OCI-M2 (cell line): ENCODE measurements around the gene TNRC6A.
"Not testable (repeated sequence)": the region's sequence is repeated elsewhere in the genome, so short reads cannot be mapped to it uniquely, and the experiment has no call there.

Experiments
- DNase-seq: peaks from one replicate; lab custom pipeline; 2025; ENCODE audit not compliant: unreplicated experiment; lab: John Stamatoyannopoulos, UW

The TNRC6A gene

GRCh38 chr16:24723663-24724062 lies 5.8 kb upstream of the TNRC6A start:
- no peak for DNase-seq

DNA sequence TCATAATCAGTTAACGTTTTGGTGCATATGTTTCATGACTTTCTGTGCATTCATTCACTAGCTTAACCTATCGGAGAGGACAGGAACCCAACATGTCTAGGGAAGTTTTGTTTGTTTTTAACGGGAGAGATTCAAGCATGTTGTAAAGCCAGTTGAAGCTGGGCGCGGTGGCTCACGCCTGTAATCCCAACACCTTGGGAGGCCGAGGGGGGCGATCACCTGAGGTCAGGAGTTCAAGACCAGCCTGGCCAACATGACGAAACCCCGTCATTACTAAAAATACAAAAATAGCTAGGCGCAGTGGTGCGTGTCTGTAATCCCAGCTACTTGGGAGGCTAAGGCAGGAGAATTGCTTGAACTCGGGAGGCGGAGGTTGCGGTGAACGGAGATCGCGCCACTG lies 1.4 kb upstream of the TNRC6A start:
- no peak for DNase-seq

DNA sequence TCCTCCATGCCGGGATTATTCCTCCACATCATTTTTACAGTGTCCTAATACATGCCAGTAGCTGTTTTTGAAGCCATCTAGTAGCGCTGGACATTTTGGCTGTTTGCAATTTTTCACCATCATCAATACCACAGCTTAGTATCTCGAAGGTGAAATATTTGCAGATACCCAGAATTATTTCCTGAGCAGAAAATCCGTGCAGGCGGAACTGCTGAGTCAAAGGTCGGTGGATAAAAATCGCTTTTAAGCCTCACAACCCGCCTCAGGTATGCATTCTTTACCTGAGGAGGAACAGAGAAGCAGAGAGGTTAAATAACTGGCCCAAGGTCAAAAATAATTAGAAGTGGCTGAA lies 584 bp upstream of the TNRC6A start:
- DNase-seq = no peak

- no peak for DNase-seq
Measured at GRCh38 chr16:24729951-24730815, 732 bp downstream of the TNRC6A start.

GRCh38 chr16:24730914-24731313 lies 1.5 kb downstream of the TNRC6A start:
- DNase-seq = no peak

DNA sequence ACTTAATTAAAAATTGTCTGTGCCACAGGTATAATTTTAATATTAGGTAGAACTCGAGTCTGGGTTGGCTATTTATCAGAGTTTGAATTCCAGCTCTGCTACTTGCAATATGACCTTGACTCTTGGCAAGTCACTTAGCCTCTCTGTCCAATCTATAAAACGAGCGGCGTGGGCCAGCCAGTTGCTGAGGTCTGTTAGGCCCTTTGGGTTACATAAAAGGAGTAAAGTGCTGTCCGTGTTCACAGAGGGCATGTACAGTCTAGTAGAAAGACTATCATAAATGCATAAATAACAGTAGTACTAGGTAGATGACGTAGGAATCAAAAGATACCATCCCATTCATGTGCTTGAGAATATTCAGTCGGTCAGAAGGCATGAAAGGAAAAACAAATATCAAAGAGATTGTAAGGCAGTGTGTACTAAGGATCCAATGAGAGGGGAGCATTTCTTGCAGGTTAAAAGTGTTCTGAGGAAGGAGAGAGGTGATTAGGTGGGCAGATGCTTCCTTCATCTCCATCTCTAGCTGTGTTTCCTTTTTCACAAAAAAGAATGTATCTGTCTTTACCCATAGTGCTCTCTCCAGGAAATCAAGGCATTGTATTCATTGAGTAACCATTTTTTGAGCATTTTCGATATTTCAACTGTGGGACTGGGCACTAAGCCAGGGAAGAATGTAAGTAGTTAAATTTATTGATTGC lies 2.4 kb downstream of the TNRC6A start:
- no peak for DNase-seq

DNA sequence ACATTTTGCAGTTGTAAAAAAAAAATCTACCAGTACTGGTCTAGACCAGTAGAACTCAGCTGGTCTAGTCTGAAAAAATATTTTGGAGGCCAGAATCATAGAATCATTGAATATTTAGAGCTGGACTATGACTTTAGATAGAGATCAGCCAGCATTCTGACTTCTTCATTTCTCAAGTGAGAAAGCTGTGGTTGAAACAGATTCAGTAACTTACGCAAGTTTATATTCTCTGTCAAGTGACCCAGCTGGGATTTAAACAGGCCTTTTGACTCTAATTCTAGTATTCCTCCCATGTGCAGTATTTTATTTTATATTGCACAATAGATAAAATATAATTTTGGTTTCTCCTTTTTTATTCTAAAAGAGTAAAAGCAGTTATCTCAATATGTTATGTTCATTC lies 4.9 kb downstream of the TNRC6A start:
- no peak for DNase-seq

DNA sequence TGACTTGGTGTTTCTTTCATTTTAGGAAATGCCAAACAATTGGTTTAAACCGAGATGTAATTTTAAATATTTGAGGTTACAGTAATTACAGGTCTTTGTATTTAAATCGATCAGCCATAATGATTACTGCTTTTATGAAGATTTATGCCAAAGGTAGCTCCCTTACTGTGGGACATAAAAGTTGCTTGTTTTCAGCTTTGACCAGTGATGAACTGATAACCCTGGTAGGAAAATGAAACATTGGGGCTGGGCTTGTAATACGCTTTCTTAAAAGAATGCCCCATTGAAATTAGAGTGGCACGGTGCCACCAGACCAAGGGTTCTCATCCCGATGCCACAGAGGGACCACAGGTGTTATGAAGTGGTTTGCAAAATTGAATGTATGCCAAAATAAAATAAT lies 7.3 kb downstream of the TNRC6A start:
- DNase-seq = no peak

GRCh38 chr16:24737391-24737871 lies 8.0 kb downstream of the TNRC6A start:
- DNase-seq = no peak

DNA sequence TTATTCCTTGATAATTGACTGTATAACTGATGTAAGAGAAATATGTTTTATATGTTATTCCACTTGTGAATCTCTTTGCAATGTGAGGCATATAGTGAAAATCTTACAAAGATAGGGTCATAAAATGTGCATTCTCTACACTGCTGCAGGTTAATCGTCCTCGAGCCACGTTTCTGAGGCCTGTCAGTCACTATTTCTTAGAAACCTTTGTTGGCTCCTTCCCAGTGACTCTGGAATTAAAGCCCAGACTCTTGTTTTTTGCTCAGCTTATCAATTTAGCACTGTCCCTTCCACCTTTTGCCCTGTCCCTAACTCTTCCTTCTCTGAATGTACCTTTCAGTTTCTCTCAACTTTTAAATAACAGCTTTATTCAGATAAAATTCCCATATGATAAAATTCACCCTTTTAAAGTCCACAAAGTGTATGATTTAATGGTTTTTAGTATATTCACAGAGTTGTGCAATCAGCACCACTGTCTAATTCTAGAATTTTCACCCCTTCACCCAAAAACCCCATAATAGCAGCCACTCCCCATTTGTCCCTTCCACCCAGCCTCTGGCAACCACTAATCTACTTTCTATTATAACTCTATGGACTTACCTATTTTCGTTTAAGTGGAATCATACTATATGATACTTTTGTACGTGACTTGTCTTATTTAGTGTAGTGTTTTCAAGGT lies 8.6 kb downstream of the TNRC6A start:
- no peak for DNase-seq

GRCh38 chr16:24738895-24739294 lies 9.4 kb downstream of the TNRC6A start:
- DNase-seq = no peak

DNA sequence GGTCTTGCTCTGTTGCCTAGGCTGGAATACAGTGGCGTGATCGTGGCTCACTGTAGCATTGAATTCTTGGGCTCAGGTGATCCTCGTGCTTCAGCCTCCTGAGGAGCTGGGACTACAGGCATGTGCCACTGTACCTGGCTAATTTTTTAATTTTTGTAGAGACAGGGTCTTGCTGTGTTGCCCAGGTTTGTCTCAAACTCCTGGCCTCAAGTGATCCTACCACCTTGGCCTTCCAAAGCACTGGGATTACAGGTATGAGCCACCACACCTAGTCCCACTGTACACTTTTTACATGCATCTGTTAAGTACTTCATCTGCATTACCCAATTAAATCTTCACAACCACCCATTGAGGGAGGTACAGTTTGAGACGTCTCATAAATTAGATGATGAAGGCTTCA lies 12.4 kb downstream of the TNRC6A start:
- no peak for DNase-seq

- not testable (repeated sequence) for DNase-seq
Measured at GRCh38 chr16:24742610-24743009, 13.2 kb downstream of the TNRC6A start.

DNA sequence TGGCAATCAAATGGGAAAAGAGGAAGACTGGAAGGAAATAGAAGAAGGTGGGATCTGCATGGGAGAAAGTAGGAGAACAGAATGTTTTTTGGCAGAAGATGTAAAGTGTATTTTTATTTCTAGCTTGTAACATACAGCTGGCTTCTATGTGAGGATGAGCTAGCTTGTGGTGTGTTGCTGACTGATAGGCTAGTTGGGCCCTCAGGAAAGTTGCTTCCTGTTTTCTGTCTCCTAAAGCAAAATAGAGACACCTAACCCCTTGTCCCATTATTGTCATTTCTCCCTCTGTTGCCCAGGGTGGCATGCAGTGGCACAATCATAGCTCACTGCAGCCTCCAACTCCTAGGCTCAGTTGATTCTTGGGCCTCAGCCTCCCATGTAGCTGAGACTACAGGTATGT lies 15.9 kb downstream of the TNRC6A start:
- no peak for DNase-seq

DNA sequence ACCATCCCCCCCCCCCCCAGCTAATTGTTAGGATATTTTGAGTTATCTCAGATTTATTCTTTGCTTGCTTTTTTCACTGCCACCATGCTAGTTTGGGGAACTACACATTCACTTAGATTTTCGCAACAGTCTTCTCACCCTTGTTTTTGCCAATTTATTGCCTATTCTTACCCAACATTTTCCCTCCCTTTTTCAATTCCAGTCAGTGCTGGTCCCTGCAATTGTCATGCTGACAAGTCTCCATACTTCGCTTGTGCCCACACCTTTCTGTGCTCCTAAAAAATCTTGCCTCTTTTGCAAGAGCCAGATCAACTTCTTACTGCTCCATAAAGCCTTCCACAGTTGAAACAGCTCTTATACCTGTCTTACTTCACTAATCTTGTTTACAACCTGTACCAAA lies 16.3 kb downstream of the TNRC6A start:
- no peak for DNase-seq

DNA sequence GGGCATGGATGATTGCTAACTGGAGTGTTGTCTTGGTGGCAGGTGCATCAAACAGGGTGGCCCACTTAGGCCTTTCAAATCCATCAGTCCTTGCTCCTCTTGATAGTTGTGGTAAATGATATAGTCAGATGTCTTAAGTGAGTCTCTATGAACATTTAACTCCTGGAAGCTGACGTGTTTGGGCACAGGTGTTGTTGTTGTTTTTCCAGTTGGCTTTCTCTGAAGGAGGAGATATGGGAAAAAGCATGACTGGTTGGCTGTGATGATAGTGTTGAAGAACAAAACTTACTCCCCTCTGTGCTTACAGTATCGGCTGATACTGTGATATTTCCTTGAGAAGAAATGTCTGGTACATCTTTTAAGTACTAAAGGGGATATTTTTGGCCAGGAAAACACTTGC lies 18.0 kb downstream of the TNRC6A start:
- DNase-seq = no peak

GRCh38 chr16:24748242-24748641 lies 18.8 kb downstream of the TNRC6A start:
- DNase-seq = no peak

- DNase-seq = no peak
Measured at GRCh38 chr16:24749310-24749709, 19.9 kb downstream of the TNRC6A start.

DNA sequence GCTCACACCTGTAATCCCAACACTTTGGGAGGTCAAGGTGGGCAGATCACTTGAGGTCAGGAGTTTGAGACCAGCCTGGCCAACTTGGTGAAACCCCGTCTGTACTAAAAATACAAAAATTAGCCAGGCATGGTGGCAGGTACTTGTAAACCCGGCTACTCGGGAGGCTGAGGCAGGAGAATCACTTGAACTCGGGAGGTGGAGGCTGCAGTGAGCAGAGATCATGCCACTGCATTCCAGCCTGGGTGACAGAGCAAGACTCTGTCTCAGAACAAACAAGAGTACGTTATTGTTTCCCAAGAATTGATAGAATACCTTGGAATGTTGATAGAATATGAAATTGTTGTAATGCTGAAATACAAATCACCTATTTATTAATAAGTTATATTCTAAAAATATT lies 20.4 kb downstream of the TNRC6A start:
- not testable (repeated sequence) for DNase-seq

DNA sequence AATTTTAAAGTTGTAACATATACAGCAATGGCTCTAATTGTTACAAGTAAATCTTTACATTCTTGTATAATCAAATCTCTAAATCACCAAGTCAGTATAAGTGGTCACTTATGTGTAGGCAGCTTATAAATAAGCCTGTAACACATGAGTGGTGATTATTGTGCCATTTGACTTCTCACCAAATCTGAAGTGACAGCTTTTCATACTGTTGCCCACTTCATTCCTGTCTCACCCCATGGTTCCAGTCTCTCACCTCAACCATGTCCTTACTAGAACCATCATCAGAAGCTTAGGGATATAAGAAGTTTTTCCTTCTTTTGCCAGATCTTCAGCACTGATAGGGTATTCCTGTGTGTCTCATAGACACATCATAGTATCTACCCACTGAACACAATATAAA lies 23.5 kb downstream of the TNRC6A start:
- no peak for DNase-seq

GRCh38 chr16:24753437-24753836 lies 24.0 kb downstream of the TNRC6A start:
- DNase-seq = no peak

DNA sequence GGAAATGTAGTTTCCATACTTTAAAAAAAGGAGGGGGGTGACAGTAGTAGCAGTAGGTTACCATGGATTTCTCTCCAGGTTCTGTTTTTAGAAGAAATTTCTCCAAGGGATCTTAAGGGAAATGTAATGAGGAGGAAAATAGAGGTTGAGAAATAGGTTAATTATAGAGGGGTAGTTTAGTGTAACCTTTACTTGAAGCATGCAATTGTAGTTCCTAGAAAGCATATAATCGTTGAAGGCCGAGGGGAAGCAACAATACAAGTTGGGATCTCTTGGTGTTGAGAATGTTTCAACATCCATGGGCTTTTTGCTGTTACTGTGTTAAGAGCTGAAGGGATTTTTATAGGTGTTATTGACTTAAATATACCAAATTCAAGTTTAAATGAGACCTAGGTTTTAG lies 25.1 kb downstream of the TNRC6A start:
- DNase-seq = no peak
